Germinal center (tissue), 1 donor: ENCODE data around the gene IFNA5.

Experiments
- DNase-seq: peaks from one replicate; pipeline ENCODE4 v3.0.0; 2012; ENCODE audit warnings: mixed read lengths, low spot score

IFNA5 gene

DNA sequence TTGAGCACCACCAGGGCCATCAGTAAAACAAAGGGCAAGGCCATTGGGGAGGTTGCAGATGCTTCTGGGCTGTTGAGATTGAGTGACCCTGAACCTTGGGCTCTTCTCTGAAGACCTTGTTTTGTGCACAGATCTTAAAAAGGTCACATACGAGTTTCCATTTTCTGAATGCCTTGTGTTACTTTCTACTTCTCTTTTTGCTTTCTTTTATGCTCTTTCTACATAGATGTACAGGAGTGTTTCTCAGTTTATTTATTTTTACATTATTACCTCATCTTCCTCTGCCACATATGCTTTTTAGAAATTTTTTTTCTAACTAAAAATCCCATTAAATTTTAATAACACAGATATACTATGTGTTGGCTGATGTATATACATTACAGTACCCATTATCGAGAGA lies at the start of gene IFNA5:
Gene IFNA5, minus strand, starts transcription at position 101 of the 400 bp plus-strand sequence. Its CDS starts 57 bp downstream, at position 44.
- DNase-seq: no peak

DNA sequence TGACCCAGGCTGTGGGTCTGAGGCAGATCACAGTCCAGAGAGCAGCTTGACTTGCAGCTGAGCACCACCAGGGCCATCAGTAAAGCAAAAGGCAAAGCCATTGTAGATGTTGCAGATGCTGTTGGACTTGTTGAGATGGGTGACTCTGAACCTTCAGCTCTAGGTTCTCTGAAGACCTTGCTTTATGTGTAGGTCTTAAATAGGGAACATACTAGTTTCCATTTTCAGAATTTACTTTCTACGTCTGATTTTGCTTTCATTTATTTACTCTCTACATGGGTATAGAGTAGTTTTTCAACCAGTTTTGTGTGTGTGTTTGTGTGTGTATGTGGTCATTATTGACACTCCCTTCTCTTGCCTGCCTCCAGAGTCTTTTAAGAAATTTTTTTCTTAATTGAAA lies 45.7 kb upstream of the IFNA5 start, which contains the start of gene IFNA6:
Gene IFNA6, minus strand, starts transcription at position 101 of the 400 bp plus-strand sequence. Its CDS starts 0 bp downstream, at position 101.
- DNase-seq: no peak

DNA sequence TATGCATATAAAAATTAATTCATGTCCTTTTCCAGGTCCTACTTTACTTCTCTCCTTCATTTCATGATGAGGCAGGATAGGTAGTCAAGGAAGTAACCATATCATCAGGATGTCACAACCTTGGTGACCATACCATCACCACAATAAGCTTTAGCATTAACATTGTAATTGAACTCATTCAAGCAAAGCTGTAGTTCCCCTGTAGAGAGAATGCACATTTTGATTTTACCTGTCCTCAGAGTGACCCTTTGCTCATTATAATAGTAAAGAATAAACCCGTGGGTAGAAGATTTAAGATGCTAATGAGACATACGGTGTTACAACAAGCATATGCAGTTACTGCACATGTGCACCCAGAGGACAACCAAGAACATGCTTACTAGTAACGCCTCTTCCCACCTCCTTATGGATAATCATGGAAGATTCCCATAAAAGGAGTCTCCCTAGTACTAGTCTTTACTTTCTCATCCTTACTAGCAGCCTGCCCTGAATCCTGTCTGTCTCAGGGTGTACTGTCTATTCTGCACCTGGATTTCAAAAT lies 43.4 kb upstream of the IFNA5 start:
- DNase-seq: no peak

DNA sequence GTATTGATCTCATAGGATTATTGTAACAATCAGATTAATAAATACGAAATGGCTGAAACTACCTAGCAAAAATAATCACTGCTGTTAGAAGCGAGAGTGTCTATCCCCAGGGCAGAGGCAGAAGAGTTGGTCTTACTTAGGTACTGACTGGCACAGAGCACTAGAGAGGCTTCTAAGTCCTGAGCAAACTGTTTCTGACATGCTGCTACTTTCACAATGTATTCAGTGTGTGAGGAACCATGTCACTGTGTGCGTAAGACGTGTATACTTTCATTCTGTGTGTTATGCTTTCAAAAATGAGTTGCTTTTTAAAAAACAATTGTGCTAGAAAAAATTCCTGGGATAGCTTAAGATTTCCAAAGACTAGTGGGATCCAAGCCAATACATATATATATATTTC lies 35.6 kb upstream of the IFNA5 start:
- DNase-seq: no peak

DNA sequence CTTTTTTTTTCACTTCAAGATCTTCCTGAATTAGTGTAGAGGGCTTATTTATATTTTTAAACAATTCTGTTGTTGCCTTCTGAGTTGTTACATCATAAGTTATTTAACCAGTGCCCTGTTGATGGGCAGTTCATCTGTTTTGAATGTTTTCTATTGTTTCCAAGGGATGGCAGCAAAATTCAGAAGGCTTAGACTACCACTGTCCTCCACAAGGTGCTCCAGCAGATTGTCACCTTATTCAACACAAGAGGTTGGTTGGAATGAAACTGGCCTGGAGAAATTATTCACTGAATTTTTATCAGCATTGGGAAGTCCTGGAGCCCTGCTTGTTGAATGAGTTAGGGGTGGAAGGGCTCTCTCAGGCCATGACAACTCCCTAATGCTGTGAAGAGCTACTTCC lies 31.3 kb upstream of the IFNA5 start:
- DNase-seq: no peak

DNA sequence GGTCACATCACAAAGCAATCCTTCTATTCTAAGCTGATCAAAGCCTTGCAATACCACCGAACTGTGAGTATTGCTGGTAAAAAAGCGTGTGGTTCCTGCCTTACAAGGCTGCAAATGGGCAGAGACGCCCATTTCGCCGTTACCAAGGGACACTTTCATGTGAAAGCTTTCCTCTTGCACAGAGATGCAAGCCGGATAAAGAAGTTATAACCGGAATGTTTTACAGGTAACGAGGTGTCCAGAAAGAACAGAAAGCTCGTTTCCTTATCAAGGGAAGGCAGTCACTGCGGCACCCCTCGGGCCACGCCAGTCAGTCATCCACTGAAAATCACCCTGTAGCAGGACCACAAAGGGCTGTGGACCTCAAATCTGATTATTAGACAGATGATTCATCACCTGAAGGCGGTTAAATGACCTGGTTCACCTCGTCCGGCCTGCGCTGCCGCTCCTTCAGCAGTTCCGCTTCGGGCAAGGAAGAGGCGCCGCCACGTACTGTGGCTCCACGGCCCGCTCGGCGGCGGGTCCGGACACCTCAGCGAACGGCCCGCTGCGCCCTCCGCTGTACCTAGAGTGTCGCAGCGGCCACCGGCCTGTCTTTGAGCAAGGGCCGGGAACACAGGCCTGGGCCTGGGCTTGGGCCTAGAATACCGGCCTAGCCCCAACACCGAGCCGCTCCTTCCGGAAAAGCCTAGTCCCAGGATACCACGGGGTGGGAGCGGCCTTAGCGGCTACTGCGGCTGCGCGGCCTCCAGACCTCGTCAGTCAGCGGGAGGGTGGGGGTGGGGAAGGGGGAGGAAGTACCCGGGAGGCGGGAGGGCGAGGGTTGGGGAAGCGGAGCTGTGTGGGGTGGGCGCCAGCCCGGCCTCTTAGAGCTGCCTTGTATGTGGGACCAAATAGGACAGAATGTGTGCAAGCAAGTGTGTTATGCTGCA lies 29.9 kb upstream of the IFNA5 start, which contains the start of gene KLHL9:
Gene KLHL9, minus strand, starts transcription at position 704 of the 932 bp plus-strand sequence. Its CDS starts 545 bp downstream, at position 159.
- DNase-seq: peak; percentile 85

DNA sequence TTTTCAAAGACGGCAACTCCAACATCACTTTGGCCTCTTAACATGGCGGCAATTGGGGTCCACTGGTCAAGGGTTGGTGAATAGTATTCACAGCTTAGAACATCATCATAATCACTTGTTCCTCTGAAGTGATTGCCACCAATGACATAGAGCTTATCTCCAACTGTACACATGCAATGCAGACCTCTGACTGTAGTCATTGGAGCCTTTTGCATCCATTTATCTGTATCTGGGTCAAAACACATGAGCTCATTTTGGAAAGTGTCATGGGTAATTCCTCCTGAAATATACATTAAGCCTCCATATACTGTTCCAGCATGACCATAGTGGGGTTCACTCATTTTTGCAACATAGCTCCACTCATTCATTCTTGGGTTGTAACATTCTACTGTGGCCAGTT lies 28.1 kb upstream of the IFNA5 start:
- no peak for DNase-seq

DNA sequence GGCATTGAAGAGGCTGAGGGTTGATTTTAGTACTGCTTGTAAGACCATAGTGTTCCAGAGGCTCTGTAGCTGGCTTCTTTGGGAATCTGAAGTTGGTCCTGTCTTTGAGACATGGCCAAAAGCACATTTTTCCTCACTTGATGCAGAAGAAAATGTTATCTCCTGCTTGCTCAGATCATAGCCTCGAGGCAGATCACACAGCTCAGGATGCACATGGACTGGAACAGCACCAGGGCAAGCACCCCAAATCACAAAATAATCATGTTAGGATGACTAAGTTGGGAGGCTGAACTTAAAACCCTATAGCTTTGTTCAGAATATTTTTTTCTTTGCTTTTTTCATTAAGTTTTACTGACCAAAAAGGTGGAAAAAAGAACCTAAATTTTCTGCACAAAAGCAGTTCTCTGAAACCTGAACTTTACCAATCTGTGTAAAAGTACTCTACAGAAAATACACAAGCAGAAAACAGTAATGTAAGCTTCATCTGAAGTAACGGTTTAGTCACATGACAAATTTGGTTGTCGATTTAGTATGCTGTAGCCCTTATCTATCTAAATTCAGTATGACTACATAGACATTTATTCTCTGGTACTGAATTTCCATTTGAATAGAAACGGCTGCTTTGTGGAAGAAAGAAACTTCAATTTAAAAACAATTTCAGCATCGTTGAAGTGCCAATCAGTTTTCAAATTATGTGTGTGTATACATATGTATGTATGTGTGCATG lies 26.7 kb upstream of the IFNA5 start:
- no peak for DNase-seq

DNA sequence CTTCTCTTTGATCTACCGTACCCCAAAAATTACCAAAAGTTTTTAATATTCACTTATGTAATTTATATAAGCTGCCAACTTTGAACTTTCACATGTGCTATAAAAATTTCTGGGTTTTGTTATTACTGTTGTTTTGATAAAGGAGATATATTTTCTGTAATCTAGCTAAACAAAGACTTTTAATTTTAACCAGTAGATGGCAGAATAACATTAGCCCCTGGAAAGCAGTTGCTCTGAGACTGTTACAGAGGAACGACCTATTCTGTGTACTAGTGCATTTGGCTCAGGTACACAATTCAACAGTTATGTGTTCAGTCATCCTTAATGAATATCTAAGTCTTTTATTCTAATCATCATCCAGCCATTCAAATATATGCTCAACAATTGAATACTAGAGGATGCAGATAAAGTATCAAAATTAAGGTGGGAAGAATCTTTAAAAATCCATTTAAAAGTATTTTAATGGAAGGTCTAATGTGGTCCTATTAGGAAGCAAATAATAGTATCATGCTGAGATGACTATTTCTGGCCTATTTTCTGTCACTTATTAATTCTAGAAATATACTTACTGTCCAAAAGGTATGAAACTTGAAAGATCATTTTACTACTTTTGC lies 21.5 kb upstream of the IFNA5 start:
- DNase-seq: peak; percentile 33

DNA sequence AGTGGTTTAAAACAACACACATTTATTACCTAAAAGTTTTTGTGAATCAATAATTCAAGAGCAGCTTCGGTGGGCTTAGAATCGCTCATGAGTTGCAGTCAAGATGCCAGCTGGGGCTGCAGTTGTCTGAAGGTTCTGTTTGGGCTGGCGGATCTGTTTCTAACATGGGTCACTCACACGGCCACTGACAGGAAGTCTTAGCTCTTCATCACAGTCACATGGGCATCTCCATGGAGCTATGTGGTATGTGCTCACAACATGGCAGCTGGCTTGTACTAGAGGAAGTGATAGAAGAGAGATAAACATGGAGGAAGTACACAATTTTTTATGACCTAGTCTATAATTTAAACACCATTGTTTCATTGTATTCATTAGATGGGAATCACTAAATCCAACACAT lies 18.9 kb upstream of the IFNA5 start:
- DNase-seq: no peak

DNA sequence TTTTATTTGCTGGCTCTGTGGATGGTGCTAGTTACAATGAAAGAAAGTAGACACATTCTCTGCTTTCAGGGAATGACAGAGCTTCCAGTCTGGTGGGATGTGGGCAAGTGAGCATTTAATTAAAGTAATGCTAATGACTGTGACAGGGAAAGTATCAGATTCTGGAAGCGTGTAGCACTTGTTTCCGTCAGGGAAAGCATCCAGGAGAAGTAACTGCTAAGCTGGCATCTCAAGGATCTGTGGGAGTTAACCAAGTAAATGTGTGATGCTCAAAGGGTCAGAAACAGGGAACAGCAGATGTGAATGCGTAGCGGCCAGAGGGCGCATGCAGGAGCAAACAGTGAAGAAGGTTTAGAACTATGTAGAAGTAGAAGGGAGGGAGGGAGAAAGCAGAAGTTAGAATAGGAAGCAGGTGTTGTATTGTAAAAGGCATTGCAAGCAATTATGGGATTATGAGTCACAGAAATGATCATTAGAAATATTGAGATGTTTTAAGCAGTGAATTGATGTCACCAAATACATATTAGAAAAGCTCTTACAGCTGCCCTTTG lies 17.9 kb upstream of the IFNA5 start:
- no peak for DNase-seq

DNA sequence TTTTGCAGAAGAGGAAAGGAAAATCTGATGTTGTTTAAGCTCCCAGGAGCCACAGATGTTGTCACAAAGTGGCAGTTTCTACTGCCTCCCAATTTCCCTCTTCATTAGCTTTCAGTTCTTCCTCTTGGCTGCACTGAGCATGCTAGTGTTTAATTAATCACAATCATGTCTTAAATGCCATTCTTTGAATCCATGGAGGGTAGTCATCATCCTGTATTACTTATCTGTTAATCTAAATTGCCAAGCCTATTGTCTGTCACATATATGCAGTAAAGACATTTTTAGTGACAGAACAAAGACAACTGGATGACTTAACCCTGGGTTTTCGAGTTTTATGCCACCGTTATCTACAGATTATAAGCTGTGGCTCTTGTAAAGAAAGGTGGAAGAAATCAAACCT lies 15.4 kb upstream of the IFNA5 start:
- no peak for DNase-seq

DNA sequence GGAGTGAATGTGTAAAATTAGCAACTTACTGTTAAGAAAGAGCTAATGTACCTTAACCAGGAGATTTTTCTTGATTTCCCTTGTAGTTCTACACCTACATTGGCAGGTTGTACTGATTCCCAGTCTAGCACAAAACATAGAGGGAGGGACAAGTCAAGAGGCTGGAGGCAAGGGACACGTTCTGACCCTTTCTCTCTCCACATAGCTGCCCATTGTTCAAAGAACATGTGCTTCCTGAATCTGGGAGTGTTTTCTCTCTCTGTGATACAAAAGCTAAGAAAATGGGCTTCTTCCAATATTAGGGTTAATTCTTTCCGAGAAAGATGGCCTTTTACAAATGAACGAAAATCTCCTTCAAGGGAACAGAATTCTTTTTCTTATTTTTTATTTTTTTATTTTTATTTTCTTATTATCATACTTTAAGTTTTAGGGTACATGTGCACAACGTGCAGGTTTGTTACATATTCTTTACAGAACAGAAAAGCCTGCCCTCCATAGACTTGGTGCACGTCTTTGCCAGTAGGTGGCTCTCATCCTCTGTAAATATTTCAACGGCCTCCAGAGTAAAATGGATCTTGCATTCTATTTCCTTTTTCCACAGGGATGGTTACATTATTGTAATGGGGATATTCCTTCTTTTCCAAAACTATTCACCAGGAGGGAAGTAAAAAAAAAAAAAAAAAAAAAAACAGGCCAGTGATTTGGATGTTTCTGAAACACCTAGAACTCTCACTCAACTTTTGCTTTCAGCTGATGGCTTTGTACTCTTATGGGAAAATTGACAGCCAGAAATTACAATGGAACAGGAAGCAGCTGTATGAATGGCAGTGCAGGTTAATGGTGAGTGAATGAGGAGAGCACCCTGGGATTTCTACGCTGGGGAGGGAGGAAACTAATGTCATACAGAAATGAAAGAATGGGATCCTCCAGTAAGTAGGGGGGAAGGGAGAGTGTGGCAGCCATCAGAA lies 13.1 kb upstream of the IFNA5 start:
- no peak for DNase-seq

DNA sequence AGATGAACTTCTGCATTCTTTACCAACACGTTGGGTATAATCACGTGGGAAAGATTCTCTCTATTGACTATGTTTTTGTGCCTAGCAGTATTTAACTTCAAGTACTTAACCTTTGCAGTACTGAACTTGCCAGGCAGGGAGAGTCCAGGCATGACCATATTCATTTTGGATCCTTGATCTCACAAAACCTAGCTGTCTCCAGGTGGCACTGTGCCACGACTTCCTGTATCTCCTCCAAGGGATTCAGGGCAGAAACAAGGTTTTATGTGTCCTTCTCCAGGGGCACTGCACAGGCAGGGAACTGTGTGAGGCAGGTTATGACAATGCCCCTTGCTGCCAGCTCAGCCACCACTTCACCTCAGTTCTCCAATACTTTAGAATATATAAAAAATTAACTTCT lies 11.7 kb upstream of the IFNA5 start:
- no peak for DNase-seq

DNA sequence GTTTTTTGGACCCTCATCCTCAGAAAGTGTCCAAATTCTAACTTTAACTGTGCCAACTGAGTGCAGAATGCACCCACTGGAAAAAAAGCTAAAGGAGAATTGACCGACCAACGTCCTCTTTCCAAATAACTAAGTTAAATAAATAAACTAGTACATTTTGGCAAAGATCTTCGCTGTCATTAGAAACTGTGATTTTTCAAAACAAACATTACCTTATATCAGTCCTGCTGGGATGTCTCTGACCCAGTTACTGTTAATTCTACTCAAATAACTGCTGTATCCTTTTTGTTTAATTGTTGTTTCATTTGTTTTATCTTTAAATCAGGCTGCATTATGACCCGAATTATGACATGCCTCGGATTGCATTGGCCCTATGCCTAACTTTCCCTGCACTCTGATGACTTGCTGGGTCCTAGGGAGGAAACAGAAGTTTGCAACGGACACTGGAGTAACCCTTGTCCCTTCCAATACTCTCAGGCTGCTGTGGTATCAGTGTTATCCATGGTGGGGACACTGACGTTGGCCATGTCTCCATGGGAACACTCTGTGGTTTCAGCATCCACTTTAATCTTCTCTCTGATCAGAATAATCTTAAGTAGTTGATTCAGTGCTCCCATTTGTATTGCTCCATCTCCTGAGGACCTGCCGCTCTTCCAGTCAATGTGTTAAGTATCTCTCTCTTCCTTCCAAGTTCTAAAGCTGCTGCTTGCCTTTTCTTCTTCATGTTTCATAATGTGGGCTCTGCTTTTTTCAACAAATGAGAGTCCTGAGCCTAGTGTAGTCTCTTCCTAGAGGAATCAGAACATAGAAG lies 11.1 kb upstream of the IFNA5 start:
- DNase-seq: no peak

DNA sequence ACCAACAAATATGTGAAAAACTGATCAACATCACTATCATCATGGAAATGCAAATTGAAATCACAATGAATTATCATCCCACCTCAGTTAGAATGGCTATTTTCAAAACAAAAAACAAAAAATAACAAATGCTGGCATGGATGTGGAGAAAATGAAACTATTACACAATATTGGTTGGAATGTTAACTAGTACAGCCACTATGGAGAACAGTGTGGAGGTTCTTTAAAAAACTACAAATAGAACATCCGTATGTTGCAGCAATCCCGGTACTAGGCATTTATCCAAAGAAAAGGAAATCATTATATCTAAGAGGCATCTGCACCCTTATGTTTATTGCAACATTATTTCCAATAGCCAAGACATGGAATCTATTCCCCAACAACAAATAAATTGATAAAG lies 9.0 kb upstream of the IFNA5 start:
- no peak for DNase-seq

DNA sequence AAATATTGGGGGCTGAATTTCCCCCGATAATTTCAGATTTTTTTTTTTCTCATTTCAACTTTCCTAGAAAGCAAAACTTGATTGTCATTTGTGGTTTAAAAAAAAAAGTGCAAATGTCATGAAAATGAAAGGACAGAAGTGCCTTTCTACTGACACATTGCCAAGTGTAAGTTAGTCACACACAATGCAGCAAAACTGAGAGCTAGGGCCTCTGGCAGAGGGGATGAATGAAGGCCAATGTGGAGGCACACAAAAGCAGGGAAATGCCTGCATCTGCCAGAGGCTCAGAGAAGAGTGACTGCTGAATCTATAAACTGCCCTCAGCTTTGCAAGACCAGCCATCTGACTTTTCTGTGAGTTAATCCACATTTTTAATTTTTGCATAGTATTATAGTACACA lies 6.8 kb upstream of the IFNA5 start:
- no peak for DNase-seq

DNA sequence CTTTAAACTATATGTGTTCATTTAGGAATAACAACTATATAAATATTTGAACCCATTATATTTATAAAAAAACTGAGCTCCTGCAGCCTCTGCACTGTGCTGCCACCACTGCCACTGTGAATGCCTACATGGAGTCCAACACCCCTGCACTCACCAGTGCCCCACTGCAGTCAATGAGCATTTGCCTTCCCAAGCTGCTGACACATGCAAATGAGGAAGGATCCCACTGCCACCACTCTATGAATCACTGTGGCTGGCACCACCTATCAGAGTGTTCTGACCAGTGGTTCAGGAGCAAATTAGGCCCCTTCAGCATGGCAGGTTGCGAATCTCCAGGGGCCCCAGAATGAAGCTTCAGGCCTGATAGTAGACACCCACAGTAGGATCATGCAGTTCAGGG lies 9.1 kb downstream of the IFNA5 start:
- DNase-seq: no peak

DNA sequence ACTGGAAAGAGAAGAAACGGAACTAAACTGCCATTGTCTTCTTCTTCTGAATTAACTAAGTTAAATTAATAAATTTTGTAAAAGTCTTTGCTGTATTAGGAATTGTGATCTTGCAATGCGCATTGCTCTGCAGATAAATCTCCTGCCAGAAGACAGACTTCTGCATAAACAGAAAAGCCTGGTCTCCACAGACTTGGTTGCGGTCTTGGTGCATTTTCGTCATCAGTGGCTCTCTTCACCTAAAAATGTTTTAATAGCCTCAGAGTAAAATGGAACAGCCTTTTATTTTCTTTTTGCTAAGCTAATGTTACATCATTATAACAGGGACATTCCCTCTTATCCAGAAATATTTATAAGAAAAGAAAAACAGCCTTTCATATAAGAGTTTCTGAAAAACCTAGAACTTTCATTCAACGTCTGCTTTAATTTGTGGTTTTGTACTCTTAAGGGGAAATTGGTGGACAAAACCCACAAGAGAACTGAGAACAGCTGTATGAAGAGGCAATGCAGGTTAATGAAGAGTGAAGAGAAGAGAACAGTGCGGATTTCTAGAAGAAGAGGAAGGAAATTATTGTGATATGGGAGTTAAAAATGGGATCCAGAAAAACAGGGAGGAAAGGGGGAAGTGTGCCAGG lies 10.1 kb downstream of the IFNA5 start:
- no peak for DNase-seq
